ENCODE results near the gene PREB. TPM values are rescaled to one million over a fixed set of nuclear protein-coding genes. Genes with fewer than 3 reads are reported as not detected.

The PREB gene
- total and polyA plus RNA-seq, 2 of the 13 experiments (the other 11 are each of a cell fraction or from before 2014, with no cell fraction given), result 112 to 192 TPM

GRCh38 chr2:27126252-27126710, 8.2 kb downstream of the PREB start (continued):
- TF ChIP-seq RERE (CRISPR knock-in tag; IDR thresholded peaks at IDR 0.05; ENCODE audit: low read depth) (no peak), CEBPB (IDR thresholded peaks at IDR 0.05; ENCODE audit: borderline replicate concordance, low read depth, low read length) (peak; percentile 40; the same call in 1 of the 2 replicates), NR2F6 (IDR thresholded peaks at IDR 0.05) (no peak), NR2F6 (CRISPR knock-in tag; IDR thresholded peaks at IDR 0.05) (0 out of 2 replicates have a peak, but pooled peaks have one; percentile 6), ZNF615 (CRISPR knock-in tag; IDR thresholded peaks at IDR 0.05; ENCODE audit: borderline replicate concordance) (no peak), SALL1 (CRISPR knock-in tag; IDR thresholded peaks at IDR 0.05) (peak; percentile 48), CEBPG (CRISPR knock-in tag; IDR thresholded peaks at IDR 0.05) (peak; percentile 50; the same call in 1 of the 2 replicates), ZMYM3 (CRISPR knock-in tag; IDR thresholded peaks at IDR 0.05) (peak; percentile 20; the same call in 1 of the 2 replicates), SIN3A (IDR thresholded peaks at IDR 0.05; ENCODE audit: borderline replicate concordance, low read depth, low read length) (no peak), ZNF746 (CRISPR knock-in tag; IDR thresholded peaks at IDR 0.05) (no peak), ZNF841 (CRISPR knock-in tag; IDR thresholded peaks at IDR 0.05; ENCODE audit: borderline replicate concordance) (no peak), ZNF747 (CRISPR knock-in tag; IDR thresholded peaks at IDR 0.05; ENCODE audit: borderline replicate concordance) (0 out of 2 replicates have a peak, but pooled peaks have one; percentile 32), SSRP1 (CRISPR knock-in tag; IDR thresholded peaks at IDR 0.05) (peak; percentile 89; the same call in 1 of the 2 replicates), ZNF574 (CRISPR knock-in tag; IDR thresholded peaks at IDR 0.05) (no peak), HMG20A (CRISPR knock-in tag; IDR thresholded peaks at IDR 0.05; ENCODE audit: borderline replicate concordance) (peak; percentile 23), ZFP36L2 (CRISPR knock-in tag; IDR thresholded peaks at IDR 0.05) (no peak), HDAC1 (CRISPR knock-in tag; IDR thresholded peaks at IDR 0.05) (0 out of 2 replicates have a peak, but pooled peaks have one; percentile 30), MIER2 (CRISPR knock-in tag; IDR thresholded peaks at IDR 0.05) (no peak), NPAS2 (CRISPR knock-in tag; IDR thresholded peaks at IDR 0.05; ENCODE audit: borderline replicate concordance) (no peak), MAX (IDR thresholded peaks at IDR 0.05) (peak; percentile 49; the same call in 1 of the 2 replicates), NCOR1 (IDR thresholded peaks at IDR 0.05; ENCODE audit: borderline replicate concordance, low read length) (peak; percentile 56; the same call in 1 of the 2 replicates), GLI4 (CRISPR knock-in tag; IDR thresholded peaks at IDR 0.05; ENCODE audit: borderline replicate concordance) (no peak), WIZ (CRISPR knock-in tag; IDR thresholded peaks at IDR 0.05) (peak; percentile 44; the same call in 1 of the 2 replicates)

Data from HepG2 (cell line).